ENCODE results near the gene GPR183.

GPR183 gene

GRCh38 chr13:99301913-99302636, 5.1 kb downstream of the GPR183 start:
- peaks cover under 1% of the 10 kb centered on the region for H4K20me1 ChIP-seq (ENCODE audit: insufficient read depth, low read length, poor library complexity, severe bottlenecking)

GRCh38 chr13:99301056-99301838, 6.0 kb downstream of the GPR183 start:
- Histone ChIP-seq H3K9me2 (replicated peaks; ENCODE audit: low read depth, low read length) (no peaks in the 10 kb centered on the region), H3K9ac (ENCODE audit: low read depth, low read length, poor library complexity, severe bottlenecking) (no peak overlapping the region), H3K27me3 (ENCODE audit: insufficient read depth, low read length, poor library complexity, severe bottlenecking) (no peaks in the 10 kb centered on the region), H3F3A (ENCODE audit: low read depth) (no peaks in the 10 kb centered on the region; the same call in 1 of the 2 replicates), H3K79me2 (ENCODE audit: insufficient read depth, low read length) (peaks cover 15% of the 10 kb centered on the region; the same call in 1 of the 2 replicates), H3K36me3 (ENCODE audit: insufficient read depth, low read length) (peaks cover 9% of the 10 kb centered on the region; the same call in 1 of the 2 replicates), H4K20me1 (ENCODE audit: insufficient read depth, low read length, poor library complexity, severe bottlenecking) (peaks cover 8% of the 10 kb centered on the region), H2AFZ (ENCODE audit: low read length) (no peak overlapping the region), H3K4me1 (ENCODE audit: insufficient read depth, low read length, poor library complexity, severe bottlenecking) (peaks cover 3% of the 10 kb centered on the region), H3K4me3 (ENCODE audit: low read length, poor library complexity, severe bottlenecking) (no peak overlapping the region), H3K4me2 (ENCODE audit: low read depth, low read length, poor library complexity, severe bottlenecking) (no peak overlapping the region), H3K9me3 (ENCODE audit: insufficient read depth, low read depth, low read length) (no peaks in the 10 kb centered on the region)
- TF ChIP-seq, protein P1, sequence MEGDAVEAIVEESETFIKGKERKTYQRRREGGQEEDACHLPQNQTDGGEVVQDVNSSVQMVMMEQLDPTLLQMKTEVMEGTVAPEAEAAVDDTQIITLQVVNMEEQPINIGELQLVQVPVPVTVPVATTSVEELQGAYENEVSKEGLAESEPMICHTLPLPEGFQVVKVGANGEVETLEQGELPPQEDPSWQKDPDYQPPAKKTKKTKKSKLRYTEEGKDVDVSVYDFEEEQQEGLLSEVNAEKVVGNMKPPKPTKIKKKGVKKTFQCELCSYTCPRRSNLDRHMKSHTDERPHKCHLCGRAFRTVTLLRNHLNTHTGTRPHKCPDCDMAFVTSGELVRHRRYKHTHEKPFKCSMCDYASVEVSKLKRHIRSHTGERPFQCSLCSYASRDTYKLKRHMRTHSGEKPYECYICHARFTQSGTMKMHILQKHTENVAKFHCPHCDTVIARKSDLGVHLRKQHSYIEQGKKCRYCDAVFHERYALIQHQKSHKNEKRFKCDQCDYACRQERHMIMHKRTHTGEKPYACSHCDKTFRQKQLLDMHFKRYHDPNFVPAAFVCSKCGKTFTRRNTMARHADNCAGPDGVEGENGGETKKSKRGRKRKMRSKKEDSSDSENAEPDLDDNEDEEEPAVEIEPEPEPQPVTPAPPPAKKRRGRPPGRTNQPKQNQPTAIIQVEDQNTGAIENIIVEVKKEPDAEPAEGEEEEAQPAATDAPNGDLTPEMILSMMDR (conservative IDR thresholded peaks at IDR 0.05; ENCODE audit: low read length), result no peak
- no peak for TF ChIP-seq EZH2phosphoT487 (IDR thresholded peaks at IDR 0.05; ENCODE audit: borderline replicate concordance)

More at GRCh38 chr13:99301913-99302636, 5.1 kb downstream of the GPR183 start:
- no peak overlapping the region for H3K4me3 ChIP-seq (ENCODE audit: low read length, poor library complexity, severe bottlenecking)
- H3K36me3 ChIP-seq (ENCODE audit: insufficient read depth, low read length), result peaks cover 9% of the 10 kb centered on the region; the same call in 1 of the 2 replicates
- no peaks in the 10 kb centered on the region; the same call in 1 of the 2 replicates for H3F3A ChIP-seq (ENCODE audit: low read depth)
- no peak overlapping the region for H3K4me2 ChIP-seq (ENCODE audit: low read depth, low read length, poor library complexity, severe bottlenecking)
- peaks cover 12% of the 10 kb centered on the region for H3K4me1 ChIP-seq (ENCODE audit: insufficient read depth, low read length, poor library complexity, severe bottlenecking)
- no peak overlapping the region for H2AFZ ChIP-seq (ENCODE audit: low read length)
- H3K9me2 ChIP-seq (replicated peaks; ENCODE audit: low read depth, low read length), result no peaks in the 10 kb centered on the region
- H3K79me2 ChIP-seq (ENCODE audit: insufficient read depth, low read length), result peaks cover 17% of the 10 kb centered on the region; the same call in 1 of the 2 replicates
- TF ChIP-seq, protein P1 (conservative IDR thresholded peaks at IDR 0.05; ENCODE audit: low read length), result no peak
- no peak for TF ChIP-seq EZH2phosphoT487 (IDR thresholded peaks at IDR 0.05; ENCODE audit: borderline replicate concordance)
- no peaks in the 10 kb centered on the region for H3K9me3 ChIP-seq (ENCODE audit: insufficient read depth, low read depth, low read length)
- no peaks in the 10 kb centered on the region for H3K27me3 ChIP-seq (ENCODE audit: insufficient read depth, low read length, poor library complexity, severe bottlenecking)
- H3K9ac ChIP-seq (ENCODE audit: low read depth, low read length, poor library complexity, severe bottlenecking), result no peak overlapping the region

GRCh38 chr13:99299920-99300341, 7.3 kb downstream of the GPR183 start:
- no peak overlapping the region for H3K9ac ChIP-seq (ENCODE audit: low read depth, low read length, poor library complexity, severe bottlenecking)
- TF ChIP-seq EZH2phosphoT487 (IDR thresholded peaks at IDR 0.05; ENCODE audit: borderline replicate concordance), result no peak
- TF ChIP-seq, protein P1 (conservative IDR thresholded peaks at IDR 0.05; ENCODE audit: low read length), result no peak
- peaks cover 18% of the 10 kb centered on the region; the same call in 1 of the 2 replicates for H3K36me3 ChIP-seq (ENCODE audit: insufficient read depth, low read length)
- H3K4me2 ChIP-seq (ENCODE audit: low read depth, low read length, poor library complexity, severe bottlenecking), result no peak overlapping the region
- H2AFZ ChIP-seq (ENCODE audit: low read length), result no peak overlapping the region
- no peaks in the 10 kb centered on the region for H3K9me2 ChIP-seq (replicated peaks; ENCODE audit: low read depth, low read length)
- peaks cover 16% of the 10 kb centered on the region for H4K20me1 ChIP-seq (ENCODE audit: insufficient read depth, low read length, poor library complexity, severe bottlenecking)
- H3F3A ChIP-seq (ENCODE audit: low read depth), result no peaks in the 10 kb centered on the region; the same call in 1 of the 2 replicates
- H3K27me3 ChIP-seq (ENCODE audit: insufficient read depth, low read length, poor library complexity, severe bottlenecking), result no peaks in the 10 kb centered on the region
- peaks cover 23% of the 10 kb centered on the region; the same call in 1 of the 2 replicates for H3K79me2 ChIP-seq (ENCODE audit: insufficient read depth, low read length)
- no peak overlapping the region for H3K4me3 ChIP-seq (ENCODE audit: low read length, poor library complexity, severe bottlenecking)
- H3K9me3 ChIP-seq (ENCODE audit: insufficient read depth, low read depth, low read length), result no peaks in the 10 kb centered on the region
- peaks cover 2% of the 10 kb centered on the region for H3K4me1 ChIP-seq (ENCODE audit: insufficient read depth, low read length, poor library complexity, severe bottlenecking)

Measured in Loucy (cell line).